ENCODE measurements around the gene SUN1. TPM values are rescaled to one million over a fixed set of nuclear protein-coding genes. Genes with fewer than 3 reads are reported as not detected.

SUN1 gene
- total and polyA plus RNA-seq, 2 experiments from 2014 or later = 63.3 to 145 TPM

DNA sequence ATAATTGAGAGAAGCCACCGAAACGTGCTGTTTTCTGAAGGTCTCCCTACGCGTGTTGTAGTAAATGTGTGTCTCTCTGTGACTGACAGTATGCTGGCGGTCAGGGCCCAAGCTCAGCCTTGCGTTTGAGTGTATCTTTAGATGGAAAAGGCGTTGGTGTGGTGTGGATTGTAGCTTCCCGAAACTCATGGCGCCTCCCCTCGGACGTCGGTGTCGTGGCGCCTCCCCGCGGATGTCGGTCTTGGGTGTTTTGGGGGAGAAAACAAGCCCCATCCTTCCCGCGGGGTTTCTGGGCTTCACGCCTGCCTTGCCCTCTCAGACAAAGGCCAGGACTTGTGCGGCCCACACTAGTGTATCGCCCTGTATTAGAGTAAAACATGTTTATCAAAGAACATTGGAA is 12.8 kb downstream of the SUN1 start:
- Histone ChIP-seq H3K9me2 (ENCODE audit: insufficient read depth) (no peaks in the 10 kb centered on the region), H4K20me1 (replicated peaks; ENCODE audit: insufficient read depth) (peaks cover 4% of the 10 kb centered on the region; the same call in 1 of the 2 replicates)
- no peak overlapping the region for H3K4me3 Mint-ChIP-seq

More for the DNA sequence above, 12.8 kb downstream of the SUN1 start:
- ATAC-seq = no peak
- Histone ChIP-seq H3K4me1 (ENCODE audit: insufficient read depth) (no peaks in the 10 kb centered on the region), H3K4me2 (no peak overlapping the region), H3K27me3 (ENCODE audit: insufficient read depth) (no peaks in the 10 kb centered on the region), H3K27ac (ENCODE audit: low read depth) (no peak overlapping the region), H3F3A (replicated peaks; ENCODE audit: low read depth) (peaks cover 6% of the 10 kb centered on the region; the same call in 1 of the 2 replicates), H3K36me3 (ENCODE audit: insufficient read depth) (peaks cover 31% of the 10 kb centered on the region), H3K4me3 (no peak overlapping the region), H3K79me2 (replicated peaks; ENCODE audit: insufficient read depth) (peaks cover 50% of the 10 kb centered on the region), H2AFZ (no peak overlapping the region)
- no peak for DNase-seq (ENCODE audit: low spot score)
- TF ChIP-seq EZH2phosphoT487 (IDR thresholded peaks at IDR 0.05; ENCODE audit: unreplicated experiment) (no peak), CREB1 (CRISPR knock-in tag; IDR thresholded peaks at IDR 0.05; ENCODE audit: low read depth) (no peak), ZNF114 (CRISPR knock-in tag; IDR thresholded peaks at IDR 0.05) (no peak)
- TF ChIP-seq, protein P1, sequence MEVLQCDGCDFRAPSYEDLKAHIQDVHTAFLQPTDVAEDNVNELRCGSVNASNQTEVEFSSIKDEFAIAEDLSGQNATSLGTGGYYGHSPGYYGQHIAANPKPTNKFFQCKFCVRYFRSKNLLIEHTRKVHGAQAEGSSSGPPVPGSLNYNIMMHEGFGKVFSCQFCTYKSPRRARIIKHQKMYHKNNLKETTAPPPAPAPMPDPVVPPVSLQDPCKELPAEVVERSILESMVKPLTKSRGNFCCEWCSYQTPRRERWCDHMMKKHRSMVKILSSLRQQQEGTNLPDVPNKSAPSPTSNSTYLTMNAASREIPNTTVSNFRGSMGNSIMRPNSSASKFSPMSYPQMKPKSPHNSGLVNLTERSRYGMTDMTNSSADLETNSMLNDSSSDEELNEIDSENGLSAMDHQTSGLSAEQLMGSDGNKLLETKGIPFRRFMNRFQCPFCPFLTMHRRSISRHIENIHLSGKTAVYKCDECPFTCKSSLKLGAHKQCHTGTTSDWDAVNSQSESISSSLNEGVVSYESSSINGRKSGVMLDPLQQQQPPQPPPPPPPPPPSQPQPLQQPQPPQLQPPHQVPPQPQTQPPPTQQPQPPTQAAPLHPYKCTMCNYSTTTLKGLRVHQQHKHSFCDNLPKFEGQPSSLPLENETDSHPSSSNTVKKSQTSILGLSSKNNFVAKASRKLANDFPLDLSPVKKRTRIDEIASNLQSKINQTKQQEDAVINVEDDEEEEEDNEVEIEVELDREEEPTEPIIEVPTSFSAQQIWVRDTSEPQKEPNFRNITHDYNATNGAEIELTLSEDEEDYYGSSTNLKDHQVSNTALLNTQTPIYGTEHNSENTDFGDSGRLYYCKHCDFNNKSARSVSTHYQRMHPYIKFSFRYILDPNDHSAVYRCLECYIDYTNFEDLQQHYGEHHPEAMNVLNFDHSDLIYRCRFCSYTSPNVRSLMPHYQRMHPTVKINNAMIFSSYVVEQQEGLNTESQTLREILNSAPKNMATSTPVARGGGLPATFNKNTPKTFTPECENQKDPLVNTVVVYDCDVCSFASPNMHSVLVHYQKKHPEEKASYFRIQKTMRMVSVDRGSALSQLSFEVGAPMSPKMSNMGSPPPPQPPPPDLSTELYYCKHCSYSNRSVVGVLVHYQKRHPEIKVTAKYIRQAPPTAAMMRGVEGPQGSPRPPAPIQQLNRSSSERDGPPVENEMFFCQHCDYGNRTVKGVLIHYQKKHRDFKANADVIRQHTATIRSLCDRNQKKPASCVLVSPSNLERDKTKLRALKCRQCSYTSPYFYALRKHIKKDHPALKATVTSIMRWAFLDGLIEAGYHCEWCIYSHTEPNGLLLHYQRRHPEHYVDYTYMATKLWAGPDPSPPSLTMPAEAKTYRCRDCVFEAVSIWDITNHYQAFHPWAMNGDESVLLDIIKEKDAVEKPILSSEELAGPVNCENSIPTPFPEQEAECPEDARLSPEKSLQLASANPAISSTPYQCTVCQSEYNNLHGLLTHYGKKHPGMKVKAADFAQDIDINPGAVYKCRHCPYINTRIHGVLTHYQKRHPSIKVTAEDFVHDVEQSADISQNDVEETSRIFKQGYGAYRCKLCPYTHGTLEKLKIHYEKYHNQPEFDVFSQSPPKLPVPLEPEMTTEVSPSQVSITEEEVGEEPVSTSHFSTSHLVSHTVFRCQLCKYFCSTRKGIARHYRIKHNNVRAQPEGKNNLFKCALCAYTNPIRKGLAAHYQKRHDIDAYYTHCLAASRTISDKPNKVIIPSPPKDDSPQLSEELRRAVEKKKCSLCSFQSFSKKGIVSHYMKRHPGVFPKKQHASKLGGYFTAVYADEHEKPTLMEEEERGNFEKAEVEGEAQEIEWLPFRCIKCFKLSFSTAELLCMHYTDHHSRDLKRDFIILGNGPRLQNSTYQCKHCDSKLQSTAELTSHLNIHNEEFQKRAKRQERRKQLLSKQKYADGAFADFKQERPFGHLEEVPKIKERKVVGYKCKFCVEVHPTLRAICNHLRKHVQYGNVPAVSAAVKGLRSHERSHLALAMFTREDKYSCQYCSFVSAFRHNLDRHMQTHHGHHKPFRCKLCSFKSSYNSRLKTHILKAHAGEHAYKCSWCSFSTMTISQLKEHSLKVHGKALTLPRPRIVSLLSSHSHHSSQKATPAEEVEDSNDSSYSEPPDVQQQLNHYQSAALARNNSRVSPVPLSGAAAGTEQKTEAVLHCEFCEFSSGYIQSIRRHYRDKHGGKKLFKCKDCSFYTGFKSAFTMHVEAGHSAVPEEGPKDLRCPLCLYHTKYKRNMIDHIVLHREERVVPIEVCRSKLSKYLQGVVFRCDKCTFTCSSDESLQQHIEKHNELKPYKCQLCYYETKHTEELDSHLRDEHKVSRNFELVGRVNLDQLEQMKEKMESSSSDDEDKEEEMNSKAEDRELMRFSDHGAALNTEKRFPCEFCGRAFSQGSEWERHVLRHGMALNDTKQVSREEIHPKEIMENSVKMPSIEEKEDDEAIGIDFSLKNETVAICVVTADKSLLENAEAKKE (CRISPR knock-in tag; IDR thresholded peaks at IDR 0.05) = no peak
- TF ChIP-seq, protein P2, sequence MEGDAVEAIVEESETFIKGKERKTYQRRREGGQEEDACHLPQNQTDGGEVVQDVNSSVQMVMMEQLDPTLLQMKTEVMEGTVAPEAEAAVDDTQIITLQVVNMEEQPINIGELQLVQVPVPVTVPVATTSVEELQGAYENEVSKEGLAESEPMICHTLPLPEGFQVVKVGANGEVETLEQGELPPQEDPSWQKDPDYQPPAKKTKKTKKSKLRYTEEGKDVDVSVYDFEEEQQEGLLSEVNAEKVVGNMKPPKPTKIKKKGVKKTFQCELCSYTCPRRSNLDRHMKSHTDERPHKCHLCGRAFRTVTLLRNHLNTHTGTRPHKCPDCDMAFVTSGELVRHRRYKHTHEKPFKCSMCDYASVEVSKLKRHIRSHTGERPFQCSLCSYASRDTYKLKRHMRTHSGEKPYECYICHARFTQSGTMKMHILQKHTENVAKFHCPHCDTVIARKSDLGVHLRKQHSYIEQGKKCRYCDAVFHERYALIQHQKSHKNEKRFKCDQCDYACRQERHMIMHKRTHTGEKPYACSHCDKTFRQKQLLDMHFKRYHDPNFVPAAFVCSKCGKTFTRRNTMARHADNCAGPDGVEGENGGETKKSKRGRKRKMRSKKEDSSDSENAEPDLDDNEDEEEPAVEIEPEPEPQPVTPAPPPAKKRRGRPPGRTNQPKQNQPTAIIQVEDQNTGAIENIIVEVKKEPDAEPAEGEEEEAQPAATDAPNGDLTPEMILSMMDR (conservative IDR thresholded peaks at IDR 0.05; ENCODE audit: low read depth in 2 of 2) = peak; percentile 9 to 39; a peak in 2 of 4 replicates
- peaks cover 16% of the 10 kb centered on the region for H3K27me3 Mint-ChIP-seq (ENCODE audit: insufficient read depth, low read depth, poor library complexity)
- H3K36me3 Mint-ChIP-seq (ENCODE audit: low read depth) = peaks cover 83% of the 10 kb centered on the region
- H3K4me1 Mint-ChIP-seq = no peaks in the 10 kb centered on the region
- H3K27ac Mint-ChIP-seq = no peak overlapping the region
- peaks cover 7% of the 10 kb centered on the region for H3K9me3 Mint-ChIP-seq

Measured in GM23338 (cell line).